GM12878 (cell line): ENCODE data around the gene TCF7L1. TPM values are rescaled to one million over a fixed set of nuclear protein-coding genes. Genes with fewer than 3 reads are reported as not detected.

Experiments used
- ATAC-seq: fragments of 200-7000 bp; cut with Tn5 transposase; 3 replicates; pipeline ENCODE4 v1.9.1; 2020; ENCODE audit warnings: mild to moderate bottlenecking, moderate library complexity
- BruUV-seq: library from RNA; stranded (reverse); fragments of 400-500 nt; replicated peaks from 2 replicates; lab custom pipeline; 2021; lab: Mats Ljungman, UMichigan
- CTCF ChIA-PET: fragments of 300-600 bp; sonication (Branson Sonifier 250); formaldehyde crosslinking; extraction: SDS; loops from one replicate; lab custom pipeline; 2021; ENCODE audit warnings: inconsistent platforms; lab: Yijun Ruan, JAX
- POLR2A ChIA-PET: fragments of 350-600 bp; formaldehyde crosslinking; extraction: SDS; loops from one replicate; lab custom pipeline; 2021; ENCODE audit warnings: inconsistent platforms; lab: Charles Lee
- RAD21 ChIA-PET: fragments of 300-600 bp; sonication (Branson Sonifier 250); formaldehyde crosslinking; loops from one replicate; lab custom pipeline; 2023; ENCODE audit warnings: antibody characterized with exemption; ENCODE audit not compliant: unreplicated experiment; lab: Charles Lee
- SMC1A ChIA-PET: fragments of 300-600 bp; sonication (Branson Sonifier 250); formaldehyde crosslinking; loops from one replicate; lab custom pipeline; 2023; ENCODE audit not compliant: unreplicated experiment, uncharacterized antibody; lab: Charles Lee
- DNase-seq: peaks from one replicate; pipeline ENCODE4 v3.0.0-alpha.2; 2011; ENCODE audit warnings: low read depth, low spot score
- FAIRE-seq: peaks from 3 replicates; lab custom pipeline; 2011; peaks lifted over from hg19 to GRCh38; lab: Jason Lieb, UNC
- H2AFZ ChIP-seq: 2 replicates; pipeline ENCODE4 v1.6.0; 2011; ENCODE audit warnings: low read depth, low read length, control low read depth; ENCODE audit not compliant: control insufficient read depth
- H3K27ac ChIP-seq: 2 replicates; pipeline ENCODE4 v1.5.1; 2011; ENCODE audit warnings: control low read depth; ENCODE audit not compliant: control insufficient read depth, insufficient read depth
- H3K27me3 ChIP-seq, 2 experiments: replicated peaks in 1 of 2; 2 replicates each; pipeline versions ENCODE4 v1.6.0 to v1.6.1; 2011; ENCODE audit warnings: low read length in 1 of 2; ENCODE audit not compliant: control insufficient read depth in 2 of 2, insufficient read depth in 2 of 2
- H3K36me3 ChIP-seq, 2 experiments: 2 replicates each; pipeline ENCODE4 v1.5.1; 2011; ENCODE audit warnings: low read length in 1 of 2; ENCODE audit not compliant: control insufficient read depth in 2 of 2, insufficient read depth in 2 of 2
- H3K4me1 ChIP-seq: 2 replicates; pipeline ENCODE4 v1.6.1; 2011; ENCODE audit warnings: mild to moderate bottlenecking, low read length, moderate library complexity, mixed read lengths; ENCODE audit not compliant: control insufficient read depth, insufficient read depth
- H3K4me2 ChIP-seq: 2 replicates; pipeline ENCODE4 v1.6.0; 2011; ENCODE audit warnings: control low read depth; ENCODE audit not compliant: control insufficient read depth, insufficient read depth
- H3K4me3 ChIP-seq: fragments of 200-600 bp; sonication (generic); 2 replicates; pipeline ENCODE4 v1.5.1; 2016
- H3K79me2 ChIP-seq: 2 replicates; pipeline ENCODE4 v1.6.0; 2011; ENCODE audit warnings: low read length; ENCODE audit not compliant: control insufficient read depth, insufficient read depth
- H3K9ac ChIP-seq: 2 replicates; pipeline ENCODE4 v1.8.0; 2011; ENCODE audit warnings: low read length, control low read depth, mixed read lengths; ENCODE audit not compliant: control insufficient read depth, insufficient read depth
- H3K9me3 ChIP-seq: replicated peaks from 3 replicates; pipeline ENCODE4 v1.5.1; 2011; ENCODE audit warnings: mild to moderate bottlenecking, low read length; ENCODE audit not compliant: control insufficient read depth, insufficient read depth
- H4K20me1 ChIP-seq: 2 replicates; pipeline ENCODE4 v1.6.0; 2011; ENCODE audit not compliant: control insufficient read depth, insufficient read depth
- BACH1 ChIP-seq: fragments of 450-650 bp; IDR thresholded peaks from 2 replicates; pipeline ENCODE4 v1.6.1; 2017; ENCODE audit warnings: mild to moderate bottlenecking, borderline replicate concordance
- CBX5 ChIP-seq: sonication (generic); IDR thresholded peaks from 2 replicates; pipeline ENCODE4 v1.6.1; 2016; ENCODE audit warnings: low read depth, moderate library complexity, mild to moderate bottlenecking, inconsistent platforms
- CHD2 ChIP-seq: IDR thresholded peaks from 2 replicates; pipeline ENCODE4 v1.6.1; 2011; ENCODE audit warnings: low read depth, low read length, improper control_type of control experiment, borderline replicate concordance
- E2F4 ChIP-seq: IDR thresholded peaks from 2 replicates; pipeline ENCODE4 v1.6.1; 2012; ENCODE audit warnings: low read depth, low read length, improper control_type of control experiment
- EP300 ChIP-seq, 2 experiments: fragments of 150-350 bp in 1 of 2; IDR thresholded peaks; 2 replicates each; pipeline ENCODE4 v1.6.1; 2011 to 2012; ENCODE audit warnings: low read depth in 2 of 2, low read length in 2 of 2, borderline replicate concordance in 1 of 2, improper control_type of control experiment in 1 of 2, inconsistent platforms in 1 of 2; ENCODE audit not compliant: control insufficient read depth in 1 of 2
- KAT2A ChIP-seq: conservative IDR thresholded peaks from 2 replicates; pipeline ENCODE4 v1.6.1; 2011; ENCODE audit warnings: low read depth, low read length; ENCODE audit not compliant: control insufficient read depth
- NR2F1 ChIP-seq: fragments of 450-650 bp; conservative IDR thresholded peaks from 2 replicates; pipeline ENCODE4 v1.6.1; 2017; ENCODE audit warnings: mild to moderate bottlenecking
- POLR2AphosphoS5 ChIP-seq: IDR thresholded peaks from 2 replicates; pipeline ENCODE4 v1.6.1; 2011; ENCODE audit warnings: mild to moderate bottlenecking, low read length, inconsistent platforms
- RAD21 ChIP-seq: IDR thresholded peaks from 2 replicates; pipeline ENCODE4 v1.6.1; 2011; ENCODE audit warnings: mild to moderate bottlenecking, low read depth, low read length, moderate library complexity; ENCODE audit not compliant: insufficient read depth
- SIN3A ChIP-seq: IDR thresholded peaks from 2 replicates; pipeline ENCODE4 v1.6.1; 2012; ENCODE audit warnings: low read depth, low read length, improper control_type of control experiment
- STAT3 ChIP-seq: IDR thresholded peaks from 2 replicates; pipeline ENCODE4 v1.6.1; 2011; ENCODE audit warnings: low read depth, low read length, improper control_type of control experiment
- YBX1 ChIP-seq: fragments of 450-650 bp; IDR thresholded peaks from 2 replicates; pipeline ENCODE4 v1.6.1; 2016; ENCODE audit warnings: antibody characterized with exemption
- ZSCAN29 ChIP-seq: fragments of 450-650 bp; IDR thresholded peaks from 2 replicates; pipeline ENCODE4 v1.6.1; 2017; ENCODE audit warnings: mild to moderate bottlenecking, moderate library complexity
- WGBS: methylation state at CpG from one replicate; pipeline ENCODE4 v1.1.6; 2016; ENCODE audit warnings: low lambda C conversion rate; ENCODE audit not compliant: insufficient replicate concordance, insufficient coverage; ENCODE audit errors: missing lambda C conversion rate; 5-methylcytosine and 5-hydroxymethylcytosine counted together
- in situ Hi-C: fragments of 300-500 bp; cut with MboI; formaldehyde crosslinking; loops from 9 replicates; pipeline ENCODE4 v1.14.3; 2018; ENCODE audit warnings: mixed read lengths
- intact Hi-C: fragments of 100-400 bp; cut with micrococcal nuclease; formaldehyde crosslinking; loops from one replicate; pipeline ENCODE4 v1.14.2; 2022; ENCODE audit not compliant: unreplicated experiment
- polyA plus RNA-seq, 11 experiments: library from polyadenylated mRNA; depleted of rRNA in 4 of 11; unstranded in 6 of 11; stranded (reverse) in 5 of 11; fragments of >200 nt; fragmentation: Nextera tagmentation in 4 of 11; fragmentation: Illumina TruSeq in 1 of 11; extraction: Ambion mirVana in 4 of 11; extraction: Trizol in 1 of 11; gene quantifications; 1 replicate in 1 of 11; 2 replicates in 10 of 11; pipeline versions ENCODE4 v1.2.1 to v1.2.3, GENCODE V29; 2011 to 2016; ENCODE audit warnings: inconsistent platforms in 2 of 11, missing spikeins in 2 of 11, low read depth in 1 of 11
- total RNA-seq, 4 experiments: library from RNA; depleted of rRNA in 3 of 4; stranded (reverse); fragments of >200 nt in 3 of 4; fragmentation: Illumina TruSeq in 1 of 4; extraction: Trizol in 1 of 4; gene quantifications; 2 replicates each; pipeline versions ENCODE4 v1.2.1 to v1.2.3, GENCODE V29; 2013 to 2021
- TF ChIP-seq, protein P1 (sequence below): fragments of 450-650 bp; IDR thresholded peaks from 2 replicates; pipeline ENCODE4 v1.6.1; 2016; ENCODE audit warnings: mild to moderate bottlenecking
- TF ChIP-seq, protein P2 (sequence below): fragments of 450-650 bp; formaldehyde crosslinking; IDR thresholded peaks from 2 replicates; pipeline ENCODE4 v1.5.0; 2022; ENCODE audit warnings: mild to moderate bottlenecking, missing genetic modification characterization

Gene TCF7L1
- total and polyA plus RNA-seq, 10 of the 15 experiments (the other 5 are each of a cell fraction or from before 2014, with no cell fraction given), result 0.03 to 0.11 (median 0.10) TPM; not detected in 7

DNA sequence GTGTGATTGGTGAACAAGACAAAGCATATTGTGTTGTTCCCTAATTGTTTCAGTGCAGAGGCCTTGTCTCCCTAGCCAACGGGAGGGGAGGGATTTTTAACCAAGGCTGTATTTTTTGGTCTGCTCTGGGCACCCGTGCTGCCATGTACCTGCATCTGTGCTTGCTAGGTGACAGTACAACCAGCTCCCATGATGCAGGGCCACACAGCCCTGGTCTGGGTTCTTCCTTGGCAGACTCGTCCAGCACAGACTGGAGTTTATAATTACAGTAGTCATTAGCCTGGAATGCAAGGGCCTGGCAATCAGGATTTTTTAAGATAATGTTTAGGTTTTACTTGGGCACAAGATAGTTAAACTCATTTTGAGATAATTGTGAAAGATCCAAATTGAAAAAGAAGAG, 36.4 kb downstream of the TCF7L1 start (continued):
- TF ChIP-seq, protein P1, sequence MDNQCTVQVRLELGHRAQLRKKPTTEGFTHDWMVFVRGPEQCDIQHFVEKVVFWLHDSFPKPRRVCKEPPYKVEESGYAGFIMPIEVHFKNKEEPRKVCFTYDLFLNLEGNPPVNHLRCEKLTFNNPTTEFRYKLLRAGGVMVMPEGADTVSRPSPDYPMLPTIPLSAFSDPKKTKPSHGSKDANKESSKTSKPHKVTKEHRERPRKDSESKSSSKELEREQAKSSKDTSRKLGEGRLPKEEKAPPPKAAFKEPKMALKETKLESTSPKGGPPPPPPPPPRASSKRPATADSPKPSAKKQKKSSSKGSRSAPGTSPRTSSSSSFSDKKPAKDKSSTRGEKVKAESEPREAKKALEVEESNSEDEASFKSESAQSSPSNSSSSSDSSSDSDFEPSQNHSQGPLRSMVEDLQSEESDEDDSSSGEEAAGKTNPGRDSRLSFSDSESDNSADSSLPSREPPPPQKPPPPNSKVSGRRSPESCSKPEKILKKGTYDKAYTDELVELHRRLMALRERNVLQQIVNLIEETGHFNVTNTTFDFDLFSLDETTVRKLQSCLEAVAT, result no peak
- no peak for TF ChIP-seq ZSCAN29

DNA sequence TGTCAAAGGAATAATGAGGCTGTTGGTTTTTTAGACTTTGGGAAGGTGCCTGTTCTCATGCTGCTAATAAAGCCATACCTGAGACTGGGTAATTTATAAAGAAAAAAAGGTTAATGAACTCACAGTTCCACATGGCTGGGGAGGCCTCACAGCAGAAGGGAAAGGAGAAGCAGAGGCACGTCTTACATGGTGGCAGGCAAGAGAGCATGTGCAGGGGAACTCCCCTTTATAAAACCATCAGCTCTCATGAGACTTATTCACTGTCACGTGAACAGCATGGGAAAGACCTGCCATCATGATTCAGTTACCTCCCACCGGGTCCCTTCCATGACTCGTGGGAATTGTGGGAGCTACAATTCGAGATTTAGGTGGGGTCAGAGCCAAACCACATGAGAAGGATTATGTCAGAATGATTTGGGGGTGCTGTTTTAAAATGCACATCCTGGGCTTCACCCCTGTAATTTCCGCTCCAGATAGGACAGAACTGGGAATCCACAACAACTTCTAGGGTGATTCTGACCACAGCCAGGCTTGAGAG, 37.8 kb downstream of the TCF7L1 start:
- CTCF ChIA-PET, result no interaction called here

More for the DNA sequence above, 37.8 kb downstream of the TCF7L1 start:
- Histone ChIP-seq H2AFZ (no peak overlapping the region), H3K4me2 (no peak overlapping the region), H3K4me3 (no peak overlapping the region), H3K79me2 (no peaks in the 10 kb centered on the region), H3K36me3 (no peaks in the 10 kb centered on the region), H3K9ac (no peak overlapping the region), H3K9me3 (peaks cover 6% of the 10 kb centered on the region; the same call in 1 of the 3 replicates), H3K27me3 (peaks cover 0 to 3% of the 10 kb centered on the region in 2 experiments; a peak in 2 of 4 replicates), H3K4me1 (no peaks in the 10 kb centered on the region), H3K27ac (no peak overlapping the region), H4K20me1 (no peaks in the 10 kb centered on the region)
- in situ Hi-C loops (no loop called here), intact Hi-C loops (no loop called here)
- SMC1A ChIA-PET, result no interaction called here
- BruUV-seq, result no TSS peak
- RAD21 ChIA-PET, result no interaction called here
- FAIRE-seq (no peak), ATAC-seq (no peak), DNase-seq (no peak)
- no peak for TF ChIP-seq STAT3
- no peak for TF ChIP-seq SIN3A
- no peak for TF ChIP-seq E2F4
- no peak for TF ChIP-seq BACH1
- no peak for TF ChIP-seq CBX5
- TF ChIP-seq NR2F1, result no peak
- TF ChIP-seq CHD2, result no peak
- TF ChIP-seq KAT2A, result no peak
- TF ChIP-seq, protein P2, sequence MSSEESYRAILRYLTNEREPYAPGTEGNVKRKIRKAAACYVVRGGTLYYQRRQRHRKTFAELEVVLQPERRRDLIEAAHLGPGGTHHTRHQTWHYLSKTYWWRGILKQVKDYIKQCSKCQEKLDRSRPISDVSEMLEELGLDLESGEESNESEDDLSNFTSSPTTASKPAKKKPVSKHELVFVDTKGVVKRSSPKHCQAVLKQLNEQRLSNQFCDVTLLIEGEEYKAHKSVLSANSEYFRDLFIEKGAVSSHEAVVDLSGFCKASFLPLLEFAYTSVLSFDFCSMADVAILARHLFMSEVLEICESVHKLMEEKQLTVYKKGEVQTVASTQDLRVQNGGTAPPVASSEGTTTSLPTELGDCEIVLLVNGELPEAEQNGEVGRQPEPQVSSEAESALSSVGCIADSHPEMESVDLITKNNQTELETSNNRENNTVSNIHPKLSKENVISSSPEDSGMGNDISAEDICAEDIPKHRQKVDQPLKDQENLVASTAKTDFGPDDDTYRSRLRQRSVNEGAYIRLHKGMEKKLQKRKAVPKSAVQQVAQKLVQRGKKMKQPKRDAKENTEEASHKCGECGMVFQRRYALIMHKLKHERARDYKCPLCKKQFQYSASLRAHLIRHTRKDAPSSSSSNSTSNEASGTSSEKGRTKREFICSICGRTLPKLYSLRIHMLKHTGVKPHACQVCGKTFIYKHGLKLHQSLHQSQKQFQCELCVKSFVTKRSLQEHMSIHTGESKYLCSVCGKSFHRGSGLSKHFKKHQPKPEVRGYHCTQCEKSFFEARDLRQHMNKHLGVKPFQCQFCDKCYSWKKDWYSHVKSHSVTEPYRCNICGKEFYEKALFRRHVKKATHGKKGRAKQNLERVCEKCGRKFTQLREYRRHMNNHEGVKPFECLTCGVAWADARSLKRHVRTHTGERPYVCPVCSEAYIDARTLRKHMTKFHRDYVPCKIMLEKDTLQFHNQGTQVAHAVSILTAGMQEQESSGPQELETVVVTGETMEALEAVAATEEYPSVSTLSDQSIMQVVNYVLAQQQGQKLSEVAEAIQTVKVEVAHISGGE (CRISPR knock-in tag), result no peak
- no peak for TF ChIP-seq EP300 (IDR thresholded peaks at IDR 0.05; ENCODE audit: borderline replicate concordance in 1 of 2, control insufficient read depth in 1 of 2, low read depth in 2 of 2, low read length in 2 of 2)
- TF ChIP-seq POLR2AphosphoS5, result no peak
- no peak for TF ChIP-seq YBX1
- TF ChIP-seq RAD21, result no peak
- WGBS, result 15% methylated on average over 6 of the region's 6 CpGs
- POLR2A ChIA-PET, result no interaction called here
